ENCODE results near the gene MAMSTR. TPM values are rescaled to one million over a fixed set of nuclear protein-coding genes. Genes with fewer than 3 reads are reported as not detected.
"Not testable (repeated sequence)": the region's sequence is repeated elsewhere in the genome, so short reads cannot be mapped to it uniquely, and the experiment has no call there.

MAMSTR gene
- total RNA-seq, 1 donor from 2014 or later = 0.57 TPM

DNA sequence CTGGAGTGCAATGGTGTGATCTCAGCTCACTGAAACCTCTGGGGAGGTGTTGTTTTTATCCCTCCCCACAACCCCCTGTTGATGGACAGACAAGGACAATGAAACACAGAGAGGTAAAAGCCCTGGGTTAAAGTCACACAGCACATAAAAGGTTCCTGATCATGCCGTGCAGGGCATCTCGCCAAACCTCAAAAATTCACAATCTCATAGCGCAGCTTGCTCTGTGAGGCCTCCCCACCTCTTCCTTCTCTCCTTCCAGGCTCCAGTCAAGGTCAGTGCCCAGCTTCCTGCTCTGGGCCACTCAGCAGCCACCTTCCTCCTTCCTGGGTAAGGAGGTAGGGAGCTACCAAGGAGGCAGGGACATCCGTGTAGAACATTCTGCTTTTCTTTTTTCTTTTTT is 21.5 kb downstream of the MAMSTR start:
- Histone ChIP-seq H3K9ac (ENCODE audit: low read length) (peak overlapping the region; percentile 18), H3K27ac (ENCODE audit: low read depth, low read length) (no peak overlapping the region), H3K9me3 (ENCODE audit: insufficient read depth, low read depth, low read length) (no peaks in the 10 kb centered on the region), H3K27me3 (ENCODE audit: insufficient read depth, low read length) (no peaks in the 10 kb centered on the region), H3K79me2 (ENCODE audit: insufficient read depth, low read length) (no peaks in the 10 kb centered on the region), H3K4me3 (ENCODE audit: insufficient read depth, low read depth, low read length) (no peak overlapping the region), H3K4me2 (ENCODE audit: low read length) (peak overlapping the region; percentile 17), H2AFZ (ENCODE audit: low read depth, low read length) (peak overlapping the region; percentile 5), H3K36me3 (ENCODE audit: insufficient read depth, low read length) (no peaks in the 10 kb centered on the region), H3K4me1 (ENCODE audit: insufficient read depth, low read length) (peaks cover 12% of the 10 kb centered on the region), H4K20me1 (ENCODE audit: insufficient read depth, low read length) (no peaks in the 10 kb centered on the region)
- TF ChIP-seq EZH2 (IDR thresholded peaks at IDR 0.05; ENCODE audit: insufficient read depth, low read length) = no peak
- TF ChIP-seq, protein P1, sequence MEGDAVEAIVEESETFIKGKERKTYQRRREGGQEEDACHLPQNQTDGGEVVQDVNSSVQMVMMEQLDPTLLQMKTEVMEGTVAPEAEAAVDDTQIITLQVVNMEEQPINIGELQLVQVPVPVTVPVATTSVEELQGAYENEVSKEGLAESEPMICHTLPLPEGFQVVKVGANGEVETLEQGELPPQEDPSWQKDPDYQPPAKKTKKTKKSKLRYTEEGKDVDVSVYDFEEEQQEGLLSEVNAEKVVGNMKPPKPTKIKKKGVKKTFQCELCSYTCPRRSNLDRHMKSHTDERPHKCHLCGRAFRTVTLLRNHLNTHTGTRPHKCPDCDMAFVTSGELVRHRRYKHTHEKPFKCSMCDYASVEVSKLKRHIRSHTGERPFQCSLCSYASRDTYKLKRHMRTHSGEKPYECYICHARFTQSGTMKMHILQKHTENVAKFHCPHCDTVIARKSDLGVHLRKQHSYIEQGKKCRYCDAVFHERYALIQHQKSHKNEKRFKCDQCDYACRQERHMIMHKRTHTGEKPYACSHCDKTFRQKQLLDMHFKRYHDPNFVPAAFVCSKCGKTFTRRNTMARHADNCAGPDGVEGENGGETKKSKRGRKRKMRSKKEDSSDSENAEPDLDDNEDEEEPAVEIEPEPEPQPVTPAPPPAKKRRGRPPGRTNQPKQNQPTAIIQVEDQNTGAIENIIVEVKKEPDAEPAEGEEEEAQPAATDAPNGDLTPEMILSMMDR (IDR thresholded peaks at IDR 0.05; ENCODE audit: insufficient read depth, low read depth, low read length) = no peak
- Mint-ChIP-seq H3K9me3 (ENCODE audit: unreplicated experiment) (no peaks in the 10 kb centered on the region), H3K27me3 (ENCODE audit: low read depth, unreplicated experiment) (peaks cover 26% of the 10 kb centered on the region), H3K4me3 (ENCODE audit: unreplicated experiment) (no peak overlapping the region), H3K36me3 (ENCODE audit: low read depth, unreplicated experiment) (peaks cover 12% of the 10 kb centered on the region), H3K4me1 (ENCODE audit: low read depth, unreplicated experiment) (peaks cover 1% of the 10 kb centered on the region), H3K27ac (ENCODE audit: unreplicated experiment) (no peak overlapping the region)
- DNase-seq (ENCODE audit: low read depth) (peak; percentile 63), FAIRE-seq (no peak)

DNA sequence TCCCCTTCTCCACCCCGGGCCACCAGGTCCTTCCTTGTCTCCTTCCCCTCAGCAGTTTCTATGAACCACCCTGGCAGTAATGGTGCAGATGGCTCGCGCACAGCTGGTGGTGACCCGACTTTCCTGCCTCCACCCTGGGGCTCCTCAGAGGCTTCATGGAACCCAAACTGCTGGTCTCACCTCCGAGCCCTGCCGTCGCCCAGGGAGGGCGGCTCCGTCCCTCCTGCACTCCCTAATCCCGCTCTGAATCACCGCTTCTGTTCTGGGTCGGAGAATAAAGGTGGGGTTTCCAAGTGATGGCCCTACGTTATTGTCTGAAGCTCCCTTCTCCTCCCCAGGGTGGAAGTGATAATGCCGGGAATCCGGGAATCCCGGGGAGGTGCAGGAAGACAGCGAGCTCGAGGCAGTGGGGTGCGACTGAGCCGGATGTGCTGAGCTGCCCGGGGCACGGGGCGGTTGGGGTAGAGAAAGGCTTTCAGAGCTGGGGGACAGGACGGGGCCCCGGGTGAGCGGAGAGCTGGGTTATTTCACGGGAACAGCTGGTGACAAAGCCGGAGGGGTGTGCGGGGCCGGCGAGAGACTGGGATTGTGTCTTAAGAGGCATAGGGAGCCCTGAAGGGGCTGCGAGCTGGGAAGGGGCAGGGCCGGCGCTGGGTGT is 23.0 kb downstream of the MAMSTR start:
- DNase-seq (ENCODE audit: low read depth) (no peak), FAIRE-seq (no peak)
- TF ChIP-seq, protein P1 (IDR thresholded peaks at IDR 0.05; ENCODE audit: insufficient read depth, low read depth, low read length) = no peak
- TF ChIP-seq EZH2 (IDR thresholded peaks at IDR 0.05; ENCODE audit: insufficient read depth, low read length) = peak; percentile 57
- Histone ChIP-seq H3K27me3 (ENCODE audit: insufficient read depth, low read length) (no peaks in the 10 kb centered on the region), H3K27ac (ENCODE audit: low read depth, low read length) (no peak overlapping the region), H3K9me3 (ENCODE audit: insufficient read depth, low read depth, low read length) (no peaks in the 10 kb centered on the region), H3K4me2 (ENCODE audit: low read length) (peak overlapping the region; percentile 68), H3K79me2 (ENCODE audit: insufficient read depth, low read length) (no peaks in the 10 kb centered on the region), H2AFZ (ENCODE audit: low read depth, low read length) (peak overlapping the region; percentile 13), H3K9ac (ENCODE audit: low read length) (peak overlapping the region; percentile 18), H4K20me1 (ENCODE audit: insufficient read depth, low read length) (no peaks in the 10 kb centered on the region), H3K36me3 (ENCODE audit: insufficient read depth, low read length) (no peaks in the 10 kb centered on the region), H3K4me1 (ENCODE audit: insufficient read depth, low read length) (peaks cover 12% of the 10 kb centered on the region), H3K4me3 (ENCODE audit: insufficient read depth, low read depth, low read length) (peak overlapping the region; percentile 9)
- peaks cover 7% of the 10 kb centered on the region for H3K36me3 Mint-ChIP-seq (ENCODE audit: low read depth, unreplicated experiment)
- H3K4me3 Mint-ChIP-seq (ENCODE audit: unreplicated experiment) = no peak overlapping the region
- H3K27ac Mint-ChIP-seq (ENCODE audit: unreplicated experiment) = no peak overlapping the region
- no peaks in the 10 kb centered on the region for H3K9me3 Mint-ChIP-seq (ENCODE audit: unreplicated experiment)
- H3K27me3 Mint-ChIP-seq (ENCODE audit: low read depth, unreplicated experiment) = peaks cover 28% of the 10 kb centered on the region
- peaks cover 1% of the 10 kb centered on the region for H3K4me1 Mint-ChIP-seq (ENCODE audit: low read depth, unreplicated experiment)

DNA sequence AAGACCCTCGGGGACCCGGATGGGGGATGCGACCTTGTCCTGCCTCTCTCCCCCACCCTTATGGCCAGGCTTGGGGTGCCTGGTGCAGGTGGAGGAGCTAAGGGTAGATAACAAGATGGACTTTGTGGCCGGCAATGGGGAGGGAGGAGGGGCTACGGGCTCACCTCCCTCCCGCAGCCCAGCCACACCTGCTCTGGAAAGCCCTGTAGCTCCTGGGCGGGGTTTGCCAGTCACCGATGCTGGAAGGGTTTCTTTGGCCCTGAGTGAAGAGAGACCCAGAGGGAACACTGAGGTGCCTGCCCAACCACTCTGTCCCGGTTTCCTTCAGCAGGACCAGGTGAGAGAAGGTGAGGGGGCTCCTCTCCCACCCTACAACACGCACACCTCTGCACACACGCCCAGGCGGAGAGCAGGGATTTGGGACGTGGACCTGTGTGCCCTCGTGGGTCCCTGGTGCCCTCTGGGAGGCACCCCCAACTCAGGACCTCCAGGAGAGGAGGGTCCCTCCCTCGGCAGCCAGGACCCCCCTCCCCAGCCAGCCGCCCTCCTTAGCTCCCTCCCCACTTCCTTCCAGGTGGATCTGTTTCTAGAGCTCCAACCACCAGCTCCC is 23.7 kb downstream of the MAMSTR start, which contains the start of gene FUT2:
TSS of gene FUT2 (plus strand) at position 229 of the 610 bp plus-strand sequence. CDS start 6,986 bp downstream, outside the sequence.
- no peak for FAIRE-seq
- H3K9me3 ChIP-seq (ENCODE audit: insufficient read depth, low read depth, low read length) = no peaks in the 10 kb centered on the region
- TF ChIP-seq, protein P1 (IDR thresholded peaks at IDR 0.05; ENCODE audit: insufficient read depth, low read depth, low read length) = no peak
- no peak for TF ChIP-seq EZH2 (IDR thresholded peaks at IDR 0.05; ENCODE audit: insufficient read depth, low read length)
- Mint-ChIP-seq H3K9me3 (ENCODE audit: unreplicated experiment) (no peaks in the 10 kb centered on the region), H3K4me3 (ENCODE audit: unreplicated experiment) (no peak within 1 kb of the TSS), H3K4me1 (ENCODE audit: low read depth, unreplicated experiment) (peaks cover 1% of the 10 kb centered on the region), H3K36me3 (ENCODE audit: low read depth, unreplicated experiment) (peaks cover 7% of the 10 kb centered on the region), H3K27ac (ENCODE audit: unreplicated experiment) (no peak within 1 kb of the TSS), H3K27me3 (ENCODE audit: low read depth, unreplicated experiment) (peaks cover 28% of the 10 kb centered on the region)
- no peaks in the 10 kb centered on the region for H4K20me1 ChIP-seq (ENCODE audit: insufficient read depth, low read length)
- no peaks in the 10 kb centered on the region for H3K36me3 ChIP-seq (ENCODE audit: insufficient read depth, low read length)
- no peaks in the 10 kb centered on the region for H3K79me2 ChIP-seq (ENCODE audit: insufficient read depth, low read length)
- peak within 1 kb of the TSS; percentile 18 for H3K9ac ChIP-seq (ENCODE audit: low read length)
- peak within 1 kb of the TSS; percentile 9 for H3K4me3 ChIP-seq (ENCODE audit: insufficient read depth, low read depth, low read length)
- H3K27me3 ChIP-seq (ENCODE audit: insufficient read depth, low read length) = no peaks in the 10 kb centered on the region
- no peak within 1 kb of the TSS for H3K27ac ChIP-seq (ENCODE audit: low read depth, low read length)
- no peak for DNase-seq (ENCODE audit: low read depth)
- H2AFZ ChIP-seq (ENCODE audit: low read depth, low read length) = peak within 1 kb of the TSS; percentile 13
- H3K4me1 ChIP-seq (ENCODE audit: insufficient read depth, low read length) = peaks cover 12% of the 10 kb centered on the region
- H3K4me2 ChIP-seq (ENCODE audit: low read length) = peak within 1 kb of the TSS; percentile 68

DNA sequence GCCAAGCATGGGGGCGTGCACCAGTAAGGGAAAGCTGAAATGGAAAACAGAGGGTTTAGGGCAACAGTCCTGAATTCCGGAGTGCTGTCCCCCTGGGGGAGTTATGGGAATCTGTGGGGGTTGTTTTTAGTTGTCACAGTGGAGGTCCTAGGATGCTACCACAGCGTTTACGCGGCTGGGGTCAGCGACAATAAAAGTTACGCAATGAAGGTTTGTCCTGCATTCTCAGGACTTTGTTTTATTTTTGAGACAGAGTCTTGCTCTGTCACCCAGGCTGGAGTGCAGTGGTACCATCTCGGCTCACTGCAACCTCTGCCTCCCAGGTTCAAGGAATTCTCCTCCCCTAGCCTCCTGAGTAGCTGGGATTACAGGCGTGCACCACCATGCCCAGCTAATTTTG is 25.9 kb downstream of the MAMSTR start:
- not testable (repeated sequence) for DNase-seq (ENCODE audit: low read depth); H3K27me3 ChIP-seq (ENCODE audit: insufficient read depth, low read length); H2AFZ ChIP-seq (ENCODE audit: low read depth, low read length); H3K4me3 ChIP-seq (ENCODE audit: insufficient read depth, low read depth, low read length); H3K4me1 Mint-ChIP-seq (ENCODE audit: low read depth, unreplicated experiment); H3K4me2 ChIP-seq (ENCODE audit: low read length); H3K9me3 ChIP-seq (ENCODE audit: insufficient read depth, low read depth, low read length); H3K4me3 Mint-ChIP-seq (ENCODE audit: unreplicated experiment); FAIRE-seq; H4K20me1 ChIP-seq (ENCODE audit: insufficient read depth, low read length); H3K9me3 Mint-ChIP-seq (ENCODE audit: unreplicated experiment); H3K36me3 Mint-ChIP-seq (ENCODE audit: low read depth, unreplicated experiment); H3K9ac ChIP-seq (ENCODE audit: low read length); H3K27ac Mint-ChIP-seq (ENCODE audit: unreplicated experiment); H3K27ac ChIP-seq (ENCODE audit: low read depth, low read length); H3K79me2 ChIP-seq (ENCODE audit: insufficient read depth, low read length); H3K36me3 ChIP-seq (ENCODE audit: insufficient read depth, low read length)
- H3K27me3 Mint-ChIP-seq (ENCODE audit: low read depth, unreplicated experiment) = peaks cover 28% of the 10 kb centered on the region
- peaks cover 11% of the 10 kb centered on the region for H3K4me1 ChIP-seq (ENCODE audit: insufficient read depth, low read length)
